Measurements from ENCODE around the gene TACC3.

The TACC3 gene

DNA sequence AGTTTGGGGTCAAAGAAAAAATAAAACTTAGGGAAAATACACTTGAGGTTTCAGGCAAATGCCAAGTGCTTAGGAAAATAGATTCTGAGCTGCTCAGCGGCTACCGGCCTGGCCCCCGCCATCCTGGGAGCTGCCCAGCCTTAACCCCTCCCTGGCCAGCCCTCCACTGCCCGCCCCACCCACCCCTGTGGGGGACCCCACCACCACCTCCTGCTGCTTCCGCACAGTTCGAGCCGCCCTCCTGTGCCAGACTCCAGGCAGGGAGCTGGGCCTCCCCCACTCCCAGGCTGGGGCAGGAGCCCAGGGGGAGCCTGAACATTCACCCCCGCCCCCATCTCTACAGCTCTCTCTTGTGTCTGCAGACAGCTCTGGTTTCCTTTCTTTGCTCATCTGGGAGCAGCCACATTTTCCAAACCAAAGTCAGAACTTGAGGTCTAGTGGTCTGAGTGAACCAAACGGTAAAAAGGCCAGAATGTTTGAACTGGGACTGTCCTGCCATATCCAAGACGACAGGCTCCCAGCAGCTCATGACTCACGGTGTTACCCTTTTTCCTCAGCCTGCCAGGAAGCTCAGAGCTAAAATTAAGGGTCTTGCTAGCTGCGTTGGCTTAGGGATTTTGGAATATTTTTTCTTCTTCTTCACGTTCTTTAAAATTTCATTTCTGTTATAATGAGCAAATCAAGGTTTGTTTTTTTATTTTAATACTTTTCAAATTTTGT, 67.1 kb downstream of the TACC3 start:
- TF ChIP-seq CTCF (IDR thresholded peaks at IDR 0.05), result no peak

GRCh38 chr4:1789552-1789951, 68.2 kb downstream of the TACC3 start:
- TF ChIP-seq CTCF (IDR thresholded peaks at IDR 0.05), result no peak

GRCh38 chr4:1790005-1790404, 68.7 kb downstream of the TACC3 start:
- TF ChIP-seq CTCF (IDR thresholded peaks at IDR 0.05), result no peak

DNA sequence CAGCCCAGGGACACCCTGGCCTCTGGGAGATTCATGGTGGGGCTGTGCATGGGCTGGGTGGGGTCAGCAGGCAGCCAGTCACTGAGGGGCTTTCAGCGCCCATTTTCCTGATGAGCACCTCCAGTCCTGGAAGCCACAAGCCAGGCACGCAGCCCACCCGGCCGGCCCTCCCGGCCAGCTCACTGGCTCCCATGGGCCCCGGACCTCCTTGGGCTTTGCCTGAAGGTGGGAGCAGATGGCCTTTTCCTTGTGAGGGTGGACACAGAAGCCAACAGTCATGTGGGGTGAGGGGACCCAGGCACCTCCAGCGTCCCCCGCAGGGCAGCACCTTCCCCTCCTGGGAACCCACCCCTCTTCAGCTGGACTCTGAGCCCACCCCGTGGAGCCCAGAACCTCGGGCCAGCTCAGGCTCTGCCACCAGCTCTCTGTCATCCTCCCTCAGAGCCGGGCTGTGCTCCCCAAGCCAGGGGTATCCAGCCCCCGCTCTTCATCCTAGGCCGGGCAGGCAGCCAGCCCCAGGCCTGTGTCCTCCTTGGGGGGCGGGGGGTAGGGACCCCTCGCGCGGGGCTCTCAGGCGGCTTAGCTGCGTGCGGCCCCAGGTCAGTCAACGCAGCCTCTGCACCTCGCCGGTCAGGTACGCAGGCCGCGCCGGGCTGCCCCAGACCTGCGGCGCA, 71.0 kb downstream of the TACC3 start:
- no peak for TF ChIP-seq CTCF (IDR thresholded peaks at IDR 0.05)

- TF ChIP-seq CTCF (IDR thresholded peaks at IDR 0.05), result no peak
These were observed 71.6 kb downstream of the TACC3 start, which contains the start of gene FGFR3 for GRCh38 chr4:1792832-1793495. FGFR3 (plus strand) TSS chr4:1793293; CDS start chr4:1793935, 642 bp downstream.

DNA sequence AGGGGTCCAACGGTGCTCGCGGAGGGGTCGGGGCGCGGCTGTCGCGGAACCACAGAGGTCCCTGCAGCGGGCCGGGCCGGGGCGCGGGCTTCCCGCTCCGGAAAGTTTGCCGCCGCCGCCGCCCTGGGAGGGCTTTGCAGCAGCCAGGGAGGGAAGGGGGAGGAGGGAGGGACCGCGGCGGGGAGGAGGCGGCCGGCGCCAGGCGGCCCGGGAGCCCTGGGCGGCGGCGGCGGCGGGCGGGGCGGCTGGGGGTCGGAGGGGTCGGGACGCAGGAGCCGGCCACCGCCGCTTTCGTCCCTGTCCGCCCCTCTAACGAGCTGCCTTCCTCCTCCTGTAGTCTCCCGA, 72.1 kb downstream of the TACC3 start:
- no peak for TF ChIP-seq CTCF (IDR thresholded peaks at IDR 0.05)

- no peak for TF ChIP-seq CTCF (IDR thresholded peaks at IDR 0.05)
These were observed 72.9 kb downstream of the TACC3 start for GRCh38 chr4:1793940-1794808.
